Nucleus accumbens (tissue), 56 donors: ENCODE results near the gene B4GALT3.

Experiments used
- DNase-seq, 56 donors: peaks; one replicate each; lab custom pipeline; 2025; lab: John Stamatoyannopoulos, UW

B4GALT3 gene

GRCh38 chr1:161165742-161166668 lies 11.3 kb downstream of the B4GALT3 start, which contains the start of gene PPOX:
Gene PPOX, plus strand, starts transcription at chr1:161166426. Its CDS starts 422 bp downstream, at chr1:161166848.
- DNase-seq: peak; percentile 79 to 99 (median 96)

GRCh38 chr1:161164901-161165610 lies 12.3 kb downstream of the B4GALT3 start:
- no peak for DNase-seq

GRCh38 chr1:161163793-161164192 lies 13.5 kb downstream of the B4GALT3 start:
- DNase-seq: no peak

- DNase-seq: no peak
Observed at GRCh38 chr1:161162806-161163205, 14.5 kb downstream of the B4GALT3 start.

- no peak for DNase-seq
Observed at GRCh38 chr1:161162052-161162451, 15.3 kb downstream of the B4GALT3 start.

GRCh38 chr1:161161652-161162051 lies 15.7 kb downstream of the B4GALT3 start:
- DNase-seq: no peak

GRCh38 chr1:161160671-161161145 lies 16.6 kb downstream of the B4GALT3 start:
- DNase-seq: no peak

- peak in 2 of 56 donors; percentile 33 to 45 for DNase-seq
Observed at GRCh38 chr1:161159913-161160243, 17.4 kb downstream of the B4GALT3 start.

GRCh38 chr1:161159087-161159912 lies 18.0 kb downstream of the B4GALT3 start, which contains the start of gene USP21:
Gene USP21, plus strand, starts transcription at chr1:161159500. Its CDS starts 1,141 bp downstream, at chr1:161160641.
- DNase-seq: peak; percentile 29 to 95 (median 90)

- no peak for DNase-seq
Observed at GRCh38 chr1:161158316-161159010, 18.8 kb downstream of the B4GALT3 start.

GRCh38 chr1:161157867-161158266 lies 19.4 kb downstream of the B4GALT3 start:
- no peak for DNase-seq

- peak in 55 of 56 donors; percentile 12 to 90 (median 71) for DNase-seq
Observed at GRCh38 chr1:161153682-161154337, 23.5 kb downstream of the B4GALT3 start, which contains the start of gene UFC1. Gene UFC1, plus strand, starts transcription at chr1:161153978. Its CDS starts 20 bp downstream, at chr1:161153998.

GRCh38 chr1:161153176-161153575 lies 24.1 kb downstream of the B4GALT3 start:
- peak in 1 of 56 donors; percentile 9 for DNase-seq

- no peak for DNase-seq
Observed at GRCh38 chr1:161145832-161146231, 31.5 kb downstream of the B4GALT3 start.

- DNase-seq: no peak
Observed at GRCh38 chr1:161140755-161141400, 36.4 kb downstream of the B4GALT3 start.

- DNase-seq: peak in 2 of 56 donors; percentile 5 to 51
Observed at GRCh38 chr1:161139766-161140165, 37.5 kb downstream of the B4GALT3 start.

- DNase-seq: no peak
Observed at GRCh38 chr1:161138431-161138830, 38.9 kb downstream of the B4GALT3 start.

- DNase-seq: no peak
Observed at GRCh38 chr1:161137881-161138280, 39.4 kb downstream of the B4GALT3 start.
